ENCODE results near the gene RAB40B. TPM values are rescaled to one million over a fixed set of nuclear protein-coding genes. Genes with fewer than 3 reads are reported as not detected.

Gene RAB40B
- total RNA-seq, 1 donor from 2014 or later: 5.5 TPM

GRCh38 chr17:82692268-82692667, 6.2 kb downstream of the RAB40B start:
- DNase-seq (ENCODE audit: low spot score): no peak

- DNase-seq (ENCODE audit: low spot score): no peak
Observed at GRCh38 chr17:82691714-82692113, 6.8 kb downstream of the RAB40B start.

GRCh38 chr17:82690786-82691489, 7.6 kb downstream of the RAB40B start:
- DNase-seq (ENCODE audit: low spot score): no peak

GRCh38 chr17:82689077-82689476, 9.4 kb downstream of the RAB40B start:
- DNase-seq (ENCODE audit: low spot score): no peak

- no peak for DNase-seq (ENCODE audit: low spot score)
Observed at GRCh38 chr17:82687871-82688270, 10.6 kb downstream of the RAB40B start.

GRCh38 chr17:82687375-82687861, 11.1 kb downstream of the RAB40B start:
- DNase-seq (ENCODE audit: low spot score): no peak

GRCh38 chr17:82686366-82687324, 11.9 kb downstream of the RAB40B start:
- no peak for DNase-seq (ENCODE audit: low spot score)

- no peak for DNase-seq (ENCODE audit: low spot score)
Observed at GRCh38 chr17:82685291-82685690, 13.2 kb downstream of the RAB40B start.

- no peak for DNase-seq (ENCODE audit: low spot score)
Observed at GRCh38 chr17:82684228-82684841, 14.2 kb downstream of the RAB40B start.

GRCh38 chr17:82683534-82683933, 15.0 kb downstream of the RAB40B start:
- DNase-seq (ENCODE audit: low spot score): no peak

- no peak for DNase-seq (ENCODE audit: low spot score)
Observed at GRCh38 chr17:82681547-82681946, 17.0 kb downstream of the RAB40B start.

GRCh38 chr17:82679586-82680465, 18.7 kb downstream of the RAB40B start:
- no peak for DNase-seq (ENCODE audit: low spot score)

- no peak for DNase-seq (ENCODE audit: low spot score)
Observed at GRCh38 chr17:82678265-82678891, 20.1 kb downstream of the RAB40B start.

GRCh38 chr17:82677353-82677925, 21.1 kb downstream of the RAB40B start:
- DNase-seq (ENCODE audit: low spot score): no peak

- DNase-seq (ENCODE audit: low spot score): no peak
Observed at GRCh38 chr17:82675476-82676245, 22.8 kb downstream of the RAB40B start.

- DNase-seq (ENCODE audit: low spot score): no peak
Observed at GRCh38 chr17:82674656-82675475, 23.6 kb downstream of the RAB40B start.

GRCh38 chr17:82670661-82671450, 27.6 kb downstream of the RAB40B start:
- DNase-seq (ENCODE audit: low spot score): no peak

Data from mesenteric fat pad (tissue), 1 donor.